Neural cell (in vitro differentiated cells): ENCODE data around the gene CFAP65.

Experiments
- CTCF ChIP-seq: fragments of 450-650 bp; IDR thresholded peaks from 2 replicates; pipeline ENCODE4 v1.5.1; 2014; ENCODE audit warnings: antibody characterized with exemption, mild to moderate bottlenecking, moderate library complexity; ENCODE audit not compliant: poor library complexity, severe bottlenecking
- EP300 ChIP-seq: fragments of 450-650 bp; conservative IDR thresholded peaks from 2 replicates; pipeline ENCODE4 v1.6.1; 2014; ENCODE audit warnings: antibody characterized with exemption, mild to moderate bottlenecking, moderate library complexity; ENCODE audit not compliant: poor library complexity, severe bottlenecking
- EZH2 ChIP-seq: fragments of 200-600, 300-800 bp; shearing (Covaris generic), sonication (generic); IDR thresholded peaks from 2 replicates; pipeline ENCODE4 v1.6.1; 2014; ENCODE audit warnings: antibody characterized with exemption, low read length, borderline replicate concordance, mild to moderate bottlenecking; ENCODE audit not compliant: insufficient read depth, poor library complexity, severe bottlenecking
- POLR2AphosphoS5 ChIP-seq: IDR thresholded peaks from 2 replicates; pipeline ENCODE4 v1.6.1; 2012
- RAD21 ChIP-seq: fragments of 450-650 bp; conservative IDR thresholded peaks from 2 replicates; pipeline ENCODE4 v1.6.1; 2014; ENCODE audit warnings: antibody characterized with exemption, mild to moderate bottlenecking, moderate library complexity
- REST ChIP-seq: IDR thresholded peaks from 2 replicates; pipeline ENCODE4 v1.6.1; 2012; ENCODE audit warnings: borderline replicate concordance
- TAF1 ChIP-seq: IDR thresholded peaks from 2 replicates; pipeline ENCODE4 v1.6.1; 2012; ENCODE audit warnings: low read depth

GRCh38 chr2:219009294-219009693, 32.0 kb downstream of the CFAP65 start:
- TF ChIP-seq CTCF (no peak), RAD21 (no peak), EZH2 (no peak), POLR2AphosphoS5 (no peak), EP300 (no peak), TAF1 (no peak), REST (no peak)
